Measurements from ENCODE around the gene ANKLE2.

GRCh38 chr12:132710043-132710404, 51.6 kb downstream of the ANKLE2 start:
- TF ChIP-seq CTCF (IDR thresholded peaks at IDR 0.05 in 8 of 11, conservative IDR thresholded peaks at IDR 0.05 in 3 of 11) = no peak
- no peak for TF ChIP-seq POLR2A (IDR thresholded peaks at IDR 0.05)
- no peak for TF ChIP-seq POLR2AphosphoS5 (IDR thresholded peaks at IDR 0.05)

All from spleen (tissue), 7 donors.